Karpas-422 (cell line): ENCODE measurements around the gene KLRF2. TPM values are rescaled to one million over a fixed set of nuclear protein-coding genes. Genes with fewer than 3 reads are reported as not detected.
A peak's percentile ranks its signal among the peaks of the same experiment; 100 is the strongest.

Experiments
- DNase-seq: peaks from one replicate; pipeline ENCODE4 v3.0.0-alpha.2; 2015
- H2AFZ ChIP-seq: fragments of 200-600 bp; sonication (generic); 2 replicates; pipeline ENCODE4 v1.6.1; 2014; ENCODE audit warnings: antibody characterized with exemption, low read length, mixed read lengths
- H3K27ac ChIP-seq: fragments of 200-600 bp; sonication (generic); 2 replicates; pipeline ENCODE4 v1.5.1; 2014; ENCODE audit warnings: mild to moderate bottlenecking, low read length, moderate library complexity
- H3K27me3 ChIP-seq: fragments of 200-600 bp; sonication (generic); 2 replicates; pipeline ENCODE4 v1.6.1; 2014; ENCODE audit warnings: low read length, mixed read lengths
- H3K36me3 ChIP-seq: fragments of 200-600 bp; sonication (generic); 2 replicates; pipeline ENCODE4 v1.6.1; 2014; ENCODE audit warnings: low read length, mixed read lengths; ENCODE audit not compliant: insufficient read depth
- H3K4me1 ChIP-seq: fragments of 200-600 bp; sonication (generic); 2 replicates; pipeline ENCODE4 v1.6.1; 2014; ENCODE audit warnings: mild to moderate bottlenecking, low read length, mixed read lengths
- H3K4me2 ChIP-seq: fragments of 200-600 bp; sonication (generic); 2 replicates; pipeline ENCODE4 v1.6.1; 2014; ENCODE audit warnings: low read length, low read depth, mild to moderate bottlenecking; ENCODE audit not compliant: poor library complexity, severe bottlenecking
- H3K4me3 ChIP-seq: fragments of 200-600 bp; sonication (generic); 2 replicates; pipeline ENCODE4 v1.5.1; 2014; ENCODE audit warnings: mild to moderate bottlenecking, antibody characterized with exemption, low read length, mixed read lengths
- H3K79me2 ChIP-seq: fragments of 200-600 bp; sonication (generic); 2 replicates; pipeline ENCODE4 v1.6.1; 2014; ENCODE audit warnings: mild to moderate bottlenecking, low read length, mixed read lengths
- H3K9ac ChIP-seq: fragments of 200-600 bp; sonication (generic); 2 replicates; pipeline ENCODE4 v1.6.0; 2014; ENCODE audit warnings: low read length
- H3K9me2 ChIP-seq: fragments of 200-600 bp; sonication (generic), shearing (Covaris generic); replicated peaks from 2 replicates; pipeline ENCODE4 v1.6.0; 2014; ENCODE audit warnings: mild to moderate bottlenecking, low read length, moderate library complexity; ENCODE audit not compliant: insufficient read depth
- H3K9me3 ChIP-seq: fragments of 300-700, 200-600 bp; sonication (generic); 2 replicates; pipeline ENCODE4 v1.6.1; 2014; ENCODE audit warnings: low read length, mixed read lengths
- H4K20me1 ChIP-seq: fragments of 200-600 bp; sonication (generic); 2 replicates; pipeline ENCODE4 v1.6.1; 2014; ENCODE audit warnings: mild to moderate bottlenecking, antibody characterized with exemption, low read length, low read depth; ENCODE audit not compliant: insufficient read depth
- total RNA-seq: library from RNA; depleted of rRNA; stranded (reverse); fragments of >200 nt; shearing (Covaris generic); gene quantifications from 2 replicates; pipeline ENCODE4 v1.2.3, GENCODE V29; 2014; ENCODE audit warnings: low replicate concordance; rRNA removed

The KLRF2 gene, protein sequence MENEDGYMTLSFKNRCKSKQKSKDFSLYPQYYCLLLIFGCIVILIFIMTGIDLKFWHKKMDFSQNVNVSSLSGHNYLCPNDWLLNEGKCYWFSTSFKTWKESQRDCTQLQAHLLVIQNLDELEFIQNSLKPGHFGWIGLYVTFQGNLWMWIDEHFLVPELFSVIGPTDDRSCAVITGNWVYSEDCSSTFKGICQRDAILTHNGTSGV
- total RNA-seq = not detected in 2 replicates

DNA sequence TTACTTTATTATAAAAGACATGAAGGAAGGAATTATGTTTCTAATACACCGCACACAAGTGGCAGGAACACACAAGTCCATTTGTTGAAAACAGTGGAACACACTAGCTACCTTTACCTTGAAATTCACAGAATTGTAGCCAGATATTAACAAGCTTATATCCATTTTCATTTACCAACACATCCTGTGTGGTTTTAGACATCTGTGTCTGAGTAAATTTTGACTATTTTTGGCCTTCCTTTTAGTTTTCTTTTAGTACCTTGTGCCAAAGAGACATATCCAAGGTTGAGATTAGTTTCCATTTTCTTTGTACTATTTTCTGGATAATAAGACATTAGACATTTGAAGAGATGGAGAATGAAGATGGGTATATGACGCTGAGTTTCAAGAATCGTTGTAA is at the start of gene KLRF2:
Gene KLRF2 (plus strand): TSS at position 244 of the 400 bp plus-strand sequence. CDS start 107 bp downstream, at position 351.
- H3K4me1 ChIP-seq = no peaks in the 10 kb centered on the region
- H3K4me2 ChIP-seq = no peak within 1 kb of the TSS
- no peaks in the 10 kb centered on the region for H3K9me3 ChIP-seq
- H4K20me1 ChIP-seq = no peaks in the 10 kb centered on the region
- H3K9ac ChIP-seq = no peak within 1 kb of the TSS
- H3K4me3 ChIP-seq = no peak within 1 kb of the TSS
- H2AFZ ChIP-seq = no peak within 1 kb of the TSS
- no peaks in the 10 kb centered on the region for H3K9me2 ChIP-seq
- no peaks in the 10 kb centered on the region for H3K79me2 ChIP-seq
- H3K27me3 ChIP-seq = no peaks in the 10 kb centered on the region
- DNase-seq = no peak
- no peak within 1 kb of the TSS for H3K27ac ChIP-seq
- no peaks in the 10 kb centered on the region for H3K36me3 ChIP-seq

DNA sequence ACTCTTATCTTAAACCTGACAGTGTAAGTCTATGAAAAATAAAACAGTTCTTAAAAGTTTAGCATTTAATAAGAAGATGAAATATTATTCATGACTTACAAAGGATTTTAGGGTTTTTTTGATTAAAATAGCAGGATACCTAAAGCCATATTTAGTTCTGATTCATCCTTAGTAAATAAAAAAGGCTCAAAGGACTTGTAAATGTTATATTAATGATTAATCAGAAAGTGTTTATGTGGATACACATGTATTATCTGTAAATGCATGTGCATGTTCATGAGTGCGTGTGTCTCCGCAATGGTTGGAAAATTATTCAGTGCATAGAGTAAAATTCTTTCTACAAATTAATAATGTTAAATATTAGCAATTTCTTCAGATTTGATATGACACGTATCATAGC is 49.6 kb upstream of the KLRF2 start:
- no peaks in the 10 kb centered on the region for H3K79me2 ChIP-seq
- H4K20me1 ChIP-seq = no peaks in the 10 kb centered on the region
- H3K4me2 ChIP-seq = no peak overlapping the region
- no peak overlapping the region for H2AFZ ChIP-seq
- H3K27ac ChIP-seq = no peak overlapping the region
- H3K4me3 ChIP-seq = no peak overlapping the region
- H3K36me3 ChIP-seq = no peaks in the 10 kb centered on the region
- no peaks in the 10 kb centered on the region for H3K9me3 ChIP-seq
- DNase-seq = no peak
- no peak overlapping the region for H3K9ac ChIP-seq
- no peaks in the 10 kb centered on the region for H3K4me1 ChIP-seq
- H3K27me3 ChIP-seq = no peaks in the 10 kb centered on the region
- H3K9me2 ChIP-seq = no peaks in the 10 kb centered on the region

GRCh38 chr12:9843407-9843806 is 37.9 kb upstream of the KLRF2 start:
- H3K9me2 ChIP-seq = no peaks in the 10 kb centered on the region
- H3K4me1 ChIP-seq = no peaks in the 10 kb centered on the region
- no peak overlapping the region for H2AFZ ChIP-seq
- no peak overlapping the region for H3K4me2 ChIP-seq
- H4K20me1 ChIP-seq = no peaks in the 10 kb centered on the region
- H3K36me3 ChIP-seq = no peaks in the 10 kb centered on the region
- DNase-seq = no peak
- H3K27ac ChIP-seq = no peak overlapping the region
- no peaks in the 10 kb centered on the region for H3K9me3 ChIP-seq
- H3K79me2 ChIP-seq = no peaks in the 10 kb centered on the region
- H3K9ac ChIP-seq = no peak overlapping the region
- H3K4me3 ChIP-seq = no peak overlapping the region
- no peaks in the 10 kb centered on the region for H3K27me3 ChIP-seq

GRCh38 chr12:9848899-9849298 is 32.4 kb upstream of the KLRF2 start:
- DNase-seq = no peak
- no peak overlapping the region for H3K4me3 ChIP-seq

GRCh38 chr12:9851050-9851449 is 30.2 kb upstream of the KLRF2 start:
- DNase-seq = no peak
- Histone ChIP-seq H3K4me2 (no peak overlapping the region), H3K27me3 (no peaks in the 10 kb centered on the region), H3K9me3 (no peaks in the 10 kb centered on the region), H3K9me2 (no peaks in the 10 kb centered on the region), H3K9ac (no peak overlapping the region), H3K27ac (no peak overlapping the region), H3K4me3 (no peak overlapping the region), H3K36me3 (no peaks in the 10 kb centered on the region), H2AFZ (no peak overlapping the region), H3K79me2 (no peaks in the 10 kb centered on the region), H4K20me1 (no peaks in the 10 kb centered on the region), H3K4me1 (no peaks in the 10 kb centered on the region)

More at GRCh38 chr12:9848899-9849298, 32.4 kb upstream of the KLRF2 start:
- Histone ChIP-seq H3K4me1 (no peaks in the 10 kb centered on the region), H2AFZ (no peak overlapping the region), H3K36me3 (no peaks in the 10 kb centered on the region), H3K27me3 (no peaks in the 10 kb centered on the region), H3K4me2 (no peak overlapping the region), H3K27ac (no peak overlapping the region), H3K79me2 (no peaks in the 10 kb centered on the region), H3K9me2 (no peaks in the 10 kb centered on the region), H4K20me1 (no peaks in the 10 kb centered on the region), H3K9ac (no peak overlapping the region), H3K9me3 (no peaks in the 10 kb centered on the region)

DNA sequence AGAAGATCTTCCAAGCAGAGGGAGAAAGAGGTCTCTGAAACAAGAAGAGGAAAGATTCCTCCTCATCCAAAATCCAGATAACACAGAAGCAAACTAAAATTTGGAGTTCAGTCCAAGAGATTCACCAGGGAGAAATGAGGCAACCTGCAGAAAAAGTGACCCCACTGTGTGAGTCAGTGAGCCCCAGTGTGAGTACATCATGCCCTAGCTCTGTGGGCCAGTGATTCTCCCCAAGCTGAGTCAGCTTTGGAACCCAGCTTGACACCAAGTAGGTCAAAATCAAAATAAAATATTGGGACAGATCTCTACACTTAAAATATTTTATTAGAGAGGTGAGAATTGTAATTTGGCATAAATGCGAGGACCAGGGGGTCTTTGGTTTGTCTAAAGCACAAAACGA is 29.4 kb upstream of the KLRF2 start:
- Histone ChIP-seq H3K4me3 (no peak overlapping the region), H3K9me3 (no peaks in the 10 kb centered on the region), H3K4me1 (no peaks in the 10 kb centered on the region), H2AFZ (no peak overlapping the region), H3K9ac (no peak overlapping the region), H3K79me2 (no peaks in the 10 kb centered on the region), H3K9me2 (no peaks in the 10 kb centered on the region), H4K20me1 (no peaks in the 10 kb centered on the region), H3K4me2 (no peak overlapping the region), H3K36me3 (no peaks in the 10 kb centered on the region), H3K27me3 (no peaks in the 10 kb centered on the region), H3K27ac (no peak overlapping the region)
- DNase-seq = no peak

DNA sequence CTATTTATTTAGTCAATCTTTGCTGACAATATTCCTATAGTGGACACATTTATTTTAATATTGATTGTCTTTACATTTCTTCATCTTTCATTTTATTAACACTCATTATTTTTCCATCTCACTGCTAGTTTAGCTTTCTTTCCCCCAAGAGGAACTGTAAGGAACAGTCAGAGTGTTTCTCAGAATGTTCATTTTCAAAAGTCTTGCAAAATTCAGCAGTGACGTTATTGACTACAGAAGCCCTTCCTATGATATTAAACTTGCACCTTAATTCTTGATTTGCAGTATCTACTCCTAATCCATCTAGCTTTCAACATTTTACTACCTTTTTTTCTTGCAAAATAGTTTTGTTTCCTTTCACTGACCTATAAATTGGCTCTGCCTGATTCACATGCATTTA is 25.1 kb upstream of the KLRF2 start:
- no peaks in the 10 kb centered on the region for H3K9me3 ChIP-seq
- H3K4me2 ChIP-seq = no peak overlapping the region
- H3K27me3 ChIP-seq = no peaks in the 10 kb centered on the region
- H3K79me2 ChIP-seq = no peaks in the 10 kb centered on the region
- H3K9ac ChIP-seq = no peak overlapping the region
- no peaks in the 10 kb centered on the region for H3K36me3 ChIP-seq
- DNase-seq = no peak
- no peaks in the 10 kb centered on the region for H3K9me2 ChIP-seq
- H3K4me3 ChIP-seq = no peak overlapping the region
- no peak overlapping the region for H2AFZ ChIP-seq
- no peaks in the 10 kb centered on the region for H3K4me1 ChIP-seq
- H3K27ac ChIP-seq = no peak overlapping the region
- H4K20me1 ChIP-seq = no peaks in the 10 kb centered on the region

DNA sequence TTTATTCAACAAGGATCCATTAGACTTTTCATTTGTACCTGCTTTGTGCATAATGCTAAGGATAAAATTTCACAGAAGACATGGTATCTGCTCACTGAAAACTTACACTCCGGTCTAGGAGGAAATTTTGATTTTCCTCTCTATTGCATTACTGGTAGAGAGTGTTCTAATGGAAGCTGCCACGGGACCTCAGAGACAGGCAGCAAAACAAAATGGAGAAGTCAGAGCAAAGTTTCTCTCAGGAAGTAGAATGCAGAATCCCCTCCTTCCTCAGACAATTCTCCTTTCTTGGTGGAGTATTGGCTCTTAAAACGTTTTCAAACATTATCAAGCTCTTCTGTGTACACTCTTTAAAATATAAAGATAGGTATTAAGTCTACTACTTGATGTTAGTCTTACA is 24.4 kb upstream of the KLRF2 start:
- H3K27me3 ChIP-seq = no peaks in the 10 kb centered on the region
- H3K4me3 ChIP-seq = no peak overlapping the region
- H3K36me3 ChIP-seq = no peaks in the 10 kb centered on the region
- H3K9me2 ChIP-seq = no peaks in the 10 kb centered on the region
- H2AFZ ChIP-seq = peak overlapping the region; percentile 37; the same call in 1 of the 2 replicates
- no peak overlapping the region for H3K4me2 ChIP-seq
- no peaks in the 10 kb centered on the region for H3K4me1 ChIP-seq
- no peak for DNase-seq
- no peaks in the 10 kb centered on the region for H4K20me1 ChIP-seq
- H3K27ac ChIP-seq = no peak overlapping the region
- no peaks in the 10 kb centered on the region for H3K79me2 ChIP-seq
- H3K9ac ChIP-seq = no peak overlapping the region
- no peaks in the 10 kb centered on the region for H3K9me3 ChIP-seq
